Ishikawa (cell line): ENCODE data around the gene CFAP210.
A peak's percentile ranks its signal among the peaks of the same experiment; 100 is the strongest.

Experiments
- CEBPB ChIP-seq: IDR thresholded peaks from 2 replicates; pipeline ENCODE4 v1.6.1; 2012
- CREB1 ChIP-seq: IDR thresholded peaks from 2 replicates; pipeline ENCODE4 v1.6.1; 2012; ENCODE audit warnings: low read depth
- EGR1 ChIP-seq: IDR thresholded peaks from 2 replicates; pipeline ENCODE4 v1.6.1; 2012
- EP300 ChIP-seq: IDR thresholded peaks from 2 replicates; pipeline ENCODE4 v1.6.1; 2012; ENCODE audit warnings: borderline replicate concordance
- FOXM1 ChIP-seq: IDR thresholded peaks from 2 replicates; pipeline ENCODE4 v1.6.1; 2012; ENCODE audit warnings: low read depth, borderline replicate concordance
- MAX ChIP-seq: IDR thresholded peaks from 2 replicates; pipeline ENCODE4 v1.6.1; 2012
- NFIC ChIP-seq: IDR thresholded peaks from 2 replicates; pipeline ENCODE4 v1.6.1; 2012
- RAD21 ChIP-seq: IDR thresholded peaks from 2 replicates; pipeline ENCODE4 v1.6.1; 2012; ENCODE audit warnings: low read depth
- REST ChIP-seq: IDR thresholded peaks from 2 replicates; pipeline ENCODE4 v1.6.1; 2012; ENCODE audit warnings: low read depth, mild to moderate bottlenecking
- TAF1 ChIP-seq: IDR thresholded peaks from 2 replicates; pipeline ENCODE4 v1.6.1; 2012; ENCODE audit warnings: low read depth, mild to moderate bottlenecking
- TCF12 ChIP-seq: IDR thresholded peaks from 2 replicates; pipeline ENCODE4 v1.6.1; 2012; ENCODE audit warnings: low read depth
- TEAD4 ChIP-seq: IDR thresholded peaks from 2 replicates; pipeline ENCODE4 v1.6.1; 2012
- USF1 ChIP-seq: IDR thresholded peaks from 2 replicates; pipeline ENCODE4 v1.6.1; 2012
- YY1 ChIP-seq: IDR thresholded peaks from 2 replicates; pipeline ENCODE4 v1.6.1; 2012; ENCODE audit warnings: low read depth
- ZBTB7A ChIP-seq: IDR thresholded peaks from 2 replicates; pipeline ENCODE4 v1.6.1; 2012; ENCODE audit warnings: low read depth

Gene CFAP210

GRCh38 chr2:169704160-169704708, 10.0 kb upstream of the CFAP210 start:
- no peak for TF ChIP-seq MAX
- TF ChIP-seq CEBPB: no peak
- no peak for TF ChIP-seq NFIC
- no peak for TF ChIP-seq RAD21
- no peak for TF ChIP-seq REST
- TF ChIP-seq EGR1: no peak

- TF ChIP-seq CEBPB: no peak
- no peak for TF ChIP-seq TCF12
- no peak for TF ChIP-seq YY1
- no peak for TF ChIP-seq MAX
- no peak for TF ChIP-seq EP300
These were observed 8.8 kb upstream of the CFAP210 start for GRCh38 chr2:169702996-169703395.

- TF ChIP-seq EP300 (no peak), TAF1 (no peak), CEBPB (no peak), FOXM1 (no peak)
These were observed 2.2 kb upstream of the CFAP210 start for GRCh38 chr2:169696381-169696780.

GRCh38 chr2:169694894-169695260, 672 bp upstream of the CFAP210 start:
- TF ChIP-seq REST: no peak
- TF ChIP-seq ZBTB7A: no peak
- TF ChIP-seq EP300: no peak
- no peak for TF ChIP-seq CEBPB
- TF ChIP-seq TAF1: no peak
- no peak for TF ChIP-seq CREB1
- TF ChIP-seq EGR1: no peak
- TF ChIP-seq TEAD4: no peak
- no peak for TF ChIP-seq RAD21
- TF ChIP-seq MAX: no peak
- no peak for TF ChIP-seq TCF12
- TF ChIP-seq USF1: no peak
- TF ChIP-seq FOXM1: no peak
- no peak for TF ChIP-seq YY1
- no peak for TF ChIP-seq NFIC

GRCh38 chr2:169693360-169693759, 845 bp downstream of the CFAP210 start:
- no peak for TF ChIP-seq TCF12
- peak; percentile 9; the same call in 1 of the 2 replicates for TF ChIP-seq RAD21

- TF ChIP-seq TEAD4 (no peak), CEBPB (no peak), YY1 (no peak), ZBTB7A (no peak), EP300 (no peak), EGR1 (no peak), MAX (no peak), TCF12 (no peak), CREB1 (no peak), TAF1 (no peak), FOXM1 (no peak), USF1 (no peak)
These were observed 1.5 kb downstream of the CFAP210 start for GRCh38 chr2:169692718-169693117.

- TF ChIP-seq YY1 (no peak), ZBTB7A (no peak), TAF1 (no peak), MAX (no peak), FOXM1 (no peak), CEBPB (no peak), USF1 (no peak), TCF12 (no peak), EGR1 (no peak), EP300 (no peak), NFIC (no peak)
These were observed 3.2 kb downstream of the CFAP210 start for GRCh38 chr2:169690958-169691357.
